SHP77 (cell line): ENCODE results near the gene DEPDC4.
"Not testable (repeated sequence)": the region's sequence is repeated elsewhere in the genome, so short reads cannot be mapped to it uniquely, and the experiment has no call there.

Experiments used
- DNase-seq, 2 experiments: peaks; one replicate each; lab custom pipeline; 2025; lab: John Stamatoyannopoulos, UW

Gene DEPDC4

GRCh38 chr12:100263131-100263530 is 3.7 kb downstream of the DEPDC4 start:
- no peak for DNase-seq

GRCh38 chr12:100258127-100258526 is 8.8 kb downstream of the DEPDC4 start:
- no peak for DNase-seq

GRCh38 chr12:100254876-100255275 is 12.0 kb downstream of the DEPDC4 start:
- DNase-seq: no peak

GRCh38 chr12:100253437-100253836 is 13.4 kb downstream of the DEPDC4 start:
- DNase-seq: no peak

GRCh38 chr12:100251917-100252316 is 15.0 kb downstream of the DEPDC4 start:
- no peak for DNase-seq

GRCh38 chr12:100249941-100250340 is 16.9 kb downstream of the DEPDC4 start:
- DNase-seq: no peak

GRCh38 chr12:100248886-100249285 is 18.0 kb downstream of the DEPDC4 start:
- DNase-seq: no peak

GRCh38 chr12:100247765-100248164 is 19.1 kb downstream of the DEPDC4 start:
- no peak for DNase-seq

- DNase-seq: no peak
These were observed 23.7 kb downstream of the DEPDC4 start for GRCh38 chr12:100243137-100243536.

- no peak for DNase-seq
These were observed 27.3 kb downstream of the DEPDC4 start for GRCh38 chr12:100239589-100239988.

GRCh38 chr12:100238801-100239200 is 28.1 kb downstream of the DEPDC4 start:
- DNase-seq: no peak

GRCh38 chr12:100234591-100235304 is 32.1 kb downstream of the DEPDC4 start:
- DNase-seq: peak; percentile 1 to 36

- DNase-seq: no peak
These were observed 32.7 kb downstream of the DEPDC4 start for GRCh38 chr12:100234166-100234565.

GRCh38 chr12:100231873-100232272 is 35.0 kb downstream of the DEPDC4 start:
- DNase-seq: not testable (repeated sequence)

- DNase-seq: no peak
These were observed 37.0 kb downstream of the DEPDC4 start for GRCh38 chr12:100229876-100230275.

- DNase-seq: peak; percentile 6 to 16
These were observed 37.7 kb downstream of the DEPDC4 start for GRCh38 chr12:100229036-100229635.

- no peak for DNase-seq
These were observed 41.4 kb downstream of the DEPDC4 start for GRCh38 chr12:100225491-100225890.

GRCh38 chr12:100222173-100222572 is 44.7 kb downstream of the DEPDC4 start:
- DNase-seq: not testable (repeated sequence)

- no peak for DNase-seq
These were observed 45.4 kb downstream of the DEPDC4 start for GRCh38 chr12:100221523-100221922.

GRCh38 chr12:100219328-100220109 is 47.4 kb downstream of the DEPDC4 start:
- no peak for DNase-seq

- no peak for DNase-seq
These were observed 50.5 kb downstream of the DEPDC4 start for GRCh38 chr12:100216337-100216736.

- DNase-seq: no peak
These were observed 51.7 kb downstream of the DEPDC4 start for GRCh38 chr12:100215209-100215608.

GRCh38 chr12:100214518-100214917 is 52.4 kb downstream of the DEPDC4 start:
- DNase-seq: no peak
